GM18858 (cell line): Measurements from ENCODE around the gene OXGR1.

Experiments
- ATAC-seq: cut with Tn5 transposase; IDR thresholded peaks from one replicate; pipeline ENCODE4 v1.9.1; 2021; ENCODE audit not compliant: unreplicated experiment

The OXGR1 gene

GRCh38 chr13:96966415-96967102, 27.7 kb downstream of the OXGR1 start:
- no peak for ATAC-seq

GRCh38 chr13:96963786-96964475, 30.3 kb downstream of the OXGR1 start:
- ATAC-seq = no peak

GRCh38 chr13:96960379-96960778, 33.9 kb downstream of the OXGR1 start:
- no peak for ATAC-seq

- ATAC-seq = no peak
These were observed 35.9 kb downstream of the OXGR1 start for GRCh38 chr13:96958286-96958891.

- ATAC-seq = no peak
These were observed 41.7 kb downstream of the OXGR1 start for GRCh38 chr13:96952595-96952994.

- ATAC-seq = no peak
These were observed 46.1 kb downstream of the OXGR1 start for GRCh38 chr13:96948127-96948526.

GRCh38 chr13:96947343-96947910, 46.8 kb downstream of the OXGR1 start:
- ATAC-seq = no peak

GRCh38 chr13:96946709-96947311, 47.5 kb downstream of the OXGR1 start:
- ATAC-seq = no peak

GRCh38 chr13:96940961-96941360, 53.3 kb downstream of the OXGR1 start:
- no peak for ATAC-seq

GRCh38 chr13:96935901-96936300, 58.4 kb downstream of the OXGR1 start:
- no peak for ATAC-seq
